CD4-positive, alpha-beta T cell treated with Interleukin-2 at 100 ng/mL for 4 hours (primary cell): ENCODE data around the gene FFAR2.

ENCODE experiments used
- DNase-seq: peaks from one replicate; pipeline ENCODE4 v3.0.0-alpha.2; 2020; ENCODE audit warnings: low spot score

The FFAR2 gene

GRCh38 chr19:35486268-35486708 lies 38.2 kb downstream of the FFAR2 start:
- DNase-seq = no peak

GRCh38 chr19:35487656-35488182 lies 39.7 kb downstream of the FFAR2 start:
- no peak for DNase-seq

GRCh38 chr19:35488677-35489076 lies 40.6 kb downstream of the FFAR2 start:
- no peak for DNase-seq

GRCh38 chr19:35490364-35490763 lies 42.3 kb downstream of the FFAR2 start, which contains the start of gene KRTDAP:
KRTDAP (minus strand) TSS chr19:35490464; CDS start chr19:35490442, 22 bp downstream.
- DNase-seq = no peak

GRCh38 chr19:35491836-35492360 lies 43.8 kb downstream of the FFAR2 start:
- no peak for DNase-seq

GRCh38 chr19:35493971-35494370 lies 45.9 kb downstream of the FFAR2 start:
- DNase-seq = no peak

GRCh38 chr19:35495107-35496064 lies 47.3 kb downstream of the FFAR2 start:
- DNase-seq = peak; percentile 68

- DNase-seq = no peak
Observed at GRCh38 chr19:35497406-35497805, 49.3 kb downstream of the FFAR2 start.

GRCh38 chr19:35498220-35498619 lies 50.2 kb downstream of the FFAR2 start:
- no peak for DNase-seq

- no peak for DNase-seq
Observed at GRCh38 chr19:35498984-35499527, 51.0 kb downstream of the FFAR2 start.

GRCh38 chr19:35500611-35501010 lies 52.6 kb downstream of the FFAR2 start:
- DNase-seq = no peak
